ENCODE results near the gene SLC9B1.

DNA sequence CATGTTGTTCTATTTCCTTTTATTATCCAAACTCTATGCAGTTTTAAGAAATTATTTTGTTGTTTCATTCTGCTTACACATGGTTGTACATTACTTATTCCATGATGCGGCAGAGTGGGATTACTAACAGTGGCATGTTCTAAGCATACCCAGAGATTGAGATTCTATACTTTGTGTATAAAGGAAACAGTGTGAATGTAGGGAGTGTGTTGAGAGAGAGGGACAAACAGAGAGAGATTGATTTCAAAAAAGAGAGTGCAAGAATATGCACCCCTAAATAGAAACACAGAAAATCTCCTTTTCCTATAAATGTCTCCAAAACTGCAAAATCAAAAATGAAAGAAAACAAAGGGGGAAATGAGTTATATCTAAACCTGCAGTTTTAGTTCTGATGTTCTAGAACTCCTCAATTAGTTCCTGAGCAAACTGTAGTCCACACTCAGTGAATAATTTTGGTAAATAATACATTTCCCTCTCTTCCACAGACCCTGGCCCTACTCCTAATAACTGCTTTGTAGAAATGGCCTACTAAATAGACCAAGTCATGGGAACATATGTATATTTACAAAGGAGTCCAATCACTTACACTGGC, 31.0 kb downstream of the SLC9B1 start:
- TF ChIP-seq CHD2 (IDR thresholded peaks at IDR 0.05; ENCODE audit: low read length, partially characterized antibody) = no peak
- TF ChIP-seq, protein P1, sequence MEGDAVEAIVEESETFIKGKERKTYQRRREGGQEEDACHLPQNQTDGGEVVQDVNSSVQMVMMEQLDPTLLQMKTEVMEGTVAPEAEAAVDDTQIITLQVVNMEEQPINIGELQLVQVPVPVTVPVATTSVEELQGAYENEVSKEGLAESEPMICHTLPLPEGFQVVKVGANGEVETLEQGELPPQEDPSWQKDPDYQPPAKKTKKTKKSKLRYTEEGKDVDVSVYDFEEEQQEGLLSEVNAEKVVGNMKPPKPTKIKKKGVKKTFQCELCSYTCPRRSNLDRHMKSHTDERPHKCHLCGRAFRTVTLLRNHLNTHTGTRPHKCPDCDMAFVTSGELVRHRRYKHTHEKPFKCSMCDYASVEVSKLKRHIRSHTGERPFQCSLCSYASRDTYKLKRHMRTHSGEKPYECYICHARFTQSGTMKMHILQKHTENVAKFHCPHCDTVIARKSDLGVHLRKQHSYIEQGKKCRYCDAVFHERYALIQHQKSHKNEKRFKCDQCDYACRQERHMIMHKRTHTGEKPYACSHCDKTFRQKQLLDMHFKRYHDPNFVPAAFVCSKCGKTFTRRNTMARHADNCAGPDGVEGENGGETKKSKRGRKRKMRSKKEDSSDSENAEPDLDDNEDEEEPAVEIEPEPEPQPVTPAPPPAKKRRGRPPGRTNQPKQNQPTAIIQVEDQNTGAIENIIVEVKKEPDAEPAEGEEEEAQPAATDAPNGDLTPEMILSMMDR (IDR thresholded peaks at IDR 0.05) = no peak
- TF ChIP-seq POLR2AphosphoS5 (IDR thresholded peaks at IDR 0.05; ENCODE audit: low read depth, low read length) = no peak
- no peak for TF ChIP-seq TAF1 (IDR thresholded peaks at IDR 0.05; ENCODE audit: borderline replicate concordance, low read depth, low read length)
- TF ChIP-seq, protein P2, sequence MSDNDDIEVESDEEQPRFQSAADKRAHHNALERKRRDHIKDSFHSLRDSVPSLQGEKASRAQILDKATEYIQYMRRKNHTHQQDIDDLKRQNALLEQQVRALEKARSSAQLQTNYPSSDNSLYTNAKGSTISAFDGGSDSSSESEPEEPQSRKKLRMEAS (IDR thresholded peaks at IDR 0.05; ENCODE audit: low read depth) = no peak
- TF ChIP-seq TEAD4 (IDR thresholded peaks at IDR 0.05; ENCODE audit: borderline replicate concordance, insufficient read depth) = no peak
- no peak for TF ChIP-seq NFIC (IDR thresholded peaks at IDR 0.05; ENCODE audit: borderline replicate concordance)
- TF ChIP-seq YY1 (IDR thresholded peaks at IDR 0.05; ENCODE audit: low read depth) = no peak
- no peak for TF ChIP-seq NRF1 (IDR thresholded peaks at IDR 0.05; ENCODE audit: low read depth, low read length)
- TF ChIP-seq, protein P3, sequence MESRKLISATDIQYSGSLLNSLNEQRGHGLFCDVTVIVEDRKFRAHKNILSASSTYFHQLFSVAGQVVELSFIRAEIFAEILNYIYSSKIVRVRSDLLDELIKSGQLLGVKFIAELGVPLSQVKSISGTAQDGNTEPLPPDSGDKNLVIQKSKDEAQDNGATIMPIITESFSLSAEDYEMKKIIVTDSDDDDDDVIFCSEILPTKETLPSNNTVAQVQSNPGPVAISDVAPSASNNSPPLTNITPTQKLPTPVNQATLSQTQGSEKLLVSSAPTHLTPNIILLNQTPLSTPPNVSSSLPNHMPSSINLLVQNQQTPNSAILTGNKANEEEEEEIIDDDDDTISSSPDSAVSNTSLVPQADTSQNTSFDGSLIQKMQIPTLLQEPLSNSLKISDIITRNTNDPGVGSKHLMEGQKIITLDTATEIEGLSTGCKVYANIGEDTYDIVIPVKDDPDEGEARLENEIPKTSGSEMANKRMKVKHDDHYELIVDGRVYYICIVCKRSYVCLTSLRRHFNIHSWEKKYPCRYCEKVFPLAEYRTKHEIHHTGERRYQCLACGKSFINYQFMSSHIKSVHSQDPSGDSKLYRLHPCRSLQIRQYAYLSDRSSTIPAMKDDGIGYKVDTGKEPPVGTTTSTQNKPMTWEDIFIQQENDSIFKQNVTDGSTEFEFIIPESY (IDR thresholded peaks at IDR 0.05; ENCODE audit: borderline replicate concordance, low read depth) = no peak
- TF ChIP-seq RCOR1 (IDR thresholded peaks at IDR 0.05; ENCODE audit: low read length) = no peak
- no peak for TF ChIP-seq RAD21 (IDR thresholded peaks at IDR 0.05; ENCODE audit: low read length)
- no peak for TF ChIP-seq MXI1 (IDR thresholded peaks at IDR 0.05; ENCODE audit: low read depth, low read length)
